Right ventricle myocardium superior (tissue), 1 donor: ENCODE results near the gene DGKI. TPM values are rescaled to one million over a fixed set of nuclear protein-coding genes. Genes with fewer than 3 reads are reported as not detected.
A peak's percentile ranks its signal among the peaks of the same experiment; 100 is the strongest.

Source experiments
- ATAC-seq: fragments of 200-7000 bp; cut with Tn5 transposase; one replicate; pipeline ENCODE4 v1.9.1; 2020; ENCODE audit warnings: mild to moderate bottlenecking; ENCODE audit not compliant: poor library complexity
- DNase-seq: peaks from one replicate; pipeline ENCODE4 v3.0.0-alpha.2; 2020
- intact Hi-C: fragments of 100-400 bp; cut with DNase I; formaldehyde crosslinking; loops from one replicate; pipeline ENCODE4 v1.11.2; 2022
- total RNA-seq: library from RNA; stranded (reverse); fragmentation: NEBNext Ultra II Directional; extraction: Animal tissue kit (Norgen Biotek cat#: 25700); gene quantifications from one replicate; pipeline ENCODE4 v1.2.1, GENCODE V29; 2021
- donor health status: DM: no; HTN: yes; CAD: no; lungs with severe emphysema.

The DGKI gene
- total RNA-seq, 1 donor from 2014 or later, result 1.4 TPM

GRCh38 chr7:137681657-137682562, 164.9 kb downstream of the DGKI start:
- no peak for ATAC-seq
- intact Hi-C loops, result no loop called here
- DNase-seq, result no peak

- intact Hi-C loops, result no loop called here
- ATAC-seq (no peak), DNase-seq (no peak)
Observed at GRCh38 chr7:137674551-137675409, 172.0 kb downstream of the DGKI start.

GRCh38 chr7:137674048-137674447, 172.7 kb downstream of the DGKI start:
- intact Hi-C loops, result no loop called here
- ATAC-seq (no peak), DNase-seq (no peak)

- intact Hi-C loops, result no loop called here
- ATAC-seq (no peak), DNase-seq (no peak)
Observed at GRCh38 chr7:137671920-137672319, 174.9 kb downstream of the DGKI start.

- DNase-seq (no peak), ATAC-seq (peak; percentile 59)
- intact Hi-C loops, result no loop called here
Observed at GRCh38 chr7:137670222-137671064, 176.3 kb downstream of the DGKI start.

GRCh38 chr7:137669706-137670105, 177.1 kb downstream of the DGKI start:
- ATAC-seq (no peak), DNase-seq (no peak)
- intact Hi-C loops, result no loop called here

- DNase-seq (no peak), ATAC-seq (peak; percentile 62)
- intact Hi-C loops, result no loop called here
Observed at GRCh38 chr7:137668404-137668803, 178.4 kb downstream of the DGKI start.

- ATAC-seq, result no peak
- no peak for DNase-seq
- intact Hi-C loops, result no loop called here
Observed at GRCh38 chr7:137667633-137668387, 179.0 kb downstream of the DGKI start.

GRCh38 chr7:137664846-137665245, 181.9 kb downstream of the DGKI start:
- intact Hi-C loops, result no loop called here
- no peak for ATAC-seq
- DNase-seq, result no peak

- ATAC-seq (no peak), DNase-seq (no peak)
- intact Hi-C loops, result no loop called here
Observed at GRCh38 chr7:137661634-137662033, 185.1 kb downstream of the DGKI start.

GRCh38 chr7:137658190-137658900, 188.4 kb downstream of the DGKI start:
- intact Hi-C loops, result loop anchor here (5.0 kb wide), 1 partner anchor 349 kb away; no protein-coding TSS in a partner anchor
- DNase-seq (no peak), ATAC-seq (no peak)

- ATAC-seq, result no peak
- intact Hi-C loops, result loop anchor here (2.0 to 5.0 kb wide), 2 partner anchors 241 to 350 kb away; no protein-coding TSS in a partner anchor
- DNase-seq, result no peak
Observed at GRCh38 chr7:137657476-137658189, 189.1 kb downstream of the DGKI start.

- intact Hi-C loops, result loop anchor here (2.0 to 5.0 kb wide), 2 partner anchors 242 to 350 kb away; no protein-coding TSS in a partner anchor
- ATAC-seq, result no peak
- no peak for DNase-seq
Observed at GRCh38 chr7:137656850-137657232, 189.9 kb downstream of the DGKI start.

- peak; percentile 93 for ATAC-seq
- intact Hi-C loops, result loop anchor here (2.0 to 5.0 kb wide), 2 partner anchors 242 to 351 kb away; no protein-coding TSS in a partner anchor
Observed at GRCh38 chr7:137656227-137656849, 190.4 kb downstream of the DGKI start.

GRCh38 chr7:137655804-137656203, 191.0 kb downstream of the DGKI start:
- no peak for DNase-seq
- intact Hi-C loops, result loop anchor here (2.0 to 5.0 kb wide), 2 partner anchors 243 to 351 kb away; no protein-coding TSS in a partner anchor
- ATAC-seq, result peak; percentile 42

More at GRCh38 chr7:137656227-137656849, 190.4 kb downstream of the DGKI start:
- DNase-seq, result peak; percentile 85

GRCh38 chr7:137652721-137653120, 194.1 kb downstream of the DGKI start:
- intact Hi-C loops, result no loop called here
- DNase-seq (no peak), ATAC-seq (no peak)
